ENCODE results near the gene PPP1CB. TPM values are rescaled to one million over a fixed set of nuclear protein-coding genes. Genes with fewer than 3 reads are reported as not detected.
"Not testable (repeated sequence)": the region's sequence is repeated elsewhere in the genome, so short reads cannot be mapped to it uniquely, and the experiment has no call there.

The PPP1CB gene
- total RNA-seq, 1 experiment from 2014 or later: 269 TPM

DNA sequence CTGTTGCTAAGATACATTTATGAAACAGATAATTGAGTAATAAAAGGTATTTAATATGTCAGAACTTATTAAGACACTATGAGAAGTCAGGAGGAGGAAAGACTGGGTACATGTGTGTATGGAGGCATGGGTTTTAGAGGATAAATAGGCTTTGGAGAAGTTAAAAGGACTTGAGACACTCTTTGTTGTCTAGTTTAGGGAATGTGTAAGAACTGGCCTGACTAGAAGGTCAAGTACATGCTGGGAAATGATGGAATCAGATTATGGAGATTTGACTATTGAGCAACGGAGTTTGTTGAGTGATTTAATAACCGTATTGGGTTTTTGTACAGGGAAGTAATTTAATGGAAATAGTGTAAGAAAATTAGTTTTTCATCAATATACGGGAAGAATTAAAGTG lies 30.8 kb downstream of the PPP1CB start:
- intact Hi-C loops (cut with micrococcal nuclease): no loop called here
- H3K4me3 Mint-ChIP-seq (ENCODE audit: unreplicated experiment): no peak overlapping the region
- no peaks in the 10 kb centered on the region for H3K9me3 Mint-ChIP-seq (ENCODE audit: unreplicated experiment)
- H3K36me3 Mint-ChIP-seq (ENCODE audit: insufficient read depth, unreplicated experiment): peaks cover 91% of the 10 kb centered on the region
- no peak for DNase-seq (ENCODE audit: unreplicated experiment)
- ChIA-PET POLR2A (no interaction called here), CTCF (interaction anchor here (0.8 to 1.1 kb wide), 2 partner anchors 17 to 214 kb away, joined by 3 read pairs; no protein-coding TSS in a partner anchor)
- H3K27me3 Mint-ChIP-seq (ENCODE audit: insufficient read depth, unreplicated experiment): no peaks in the 10 kb centered on the region
- peaks cover 5% of the 10 kb centered on the region for H3K4me1 Mint-ChIP-seq (ENCODE audit: insufficient read depth, unreplicated experiment)
- BruUV-seq (replicated peaks): no TSS peak
- H3K27ac Mint-ChIP-seq (ENCODE audit: low read depth, unreplicated experiment): peak overlapping the region; percentile 9
- TF ChIP-seq, protein P1, sequence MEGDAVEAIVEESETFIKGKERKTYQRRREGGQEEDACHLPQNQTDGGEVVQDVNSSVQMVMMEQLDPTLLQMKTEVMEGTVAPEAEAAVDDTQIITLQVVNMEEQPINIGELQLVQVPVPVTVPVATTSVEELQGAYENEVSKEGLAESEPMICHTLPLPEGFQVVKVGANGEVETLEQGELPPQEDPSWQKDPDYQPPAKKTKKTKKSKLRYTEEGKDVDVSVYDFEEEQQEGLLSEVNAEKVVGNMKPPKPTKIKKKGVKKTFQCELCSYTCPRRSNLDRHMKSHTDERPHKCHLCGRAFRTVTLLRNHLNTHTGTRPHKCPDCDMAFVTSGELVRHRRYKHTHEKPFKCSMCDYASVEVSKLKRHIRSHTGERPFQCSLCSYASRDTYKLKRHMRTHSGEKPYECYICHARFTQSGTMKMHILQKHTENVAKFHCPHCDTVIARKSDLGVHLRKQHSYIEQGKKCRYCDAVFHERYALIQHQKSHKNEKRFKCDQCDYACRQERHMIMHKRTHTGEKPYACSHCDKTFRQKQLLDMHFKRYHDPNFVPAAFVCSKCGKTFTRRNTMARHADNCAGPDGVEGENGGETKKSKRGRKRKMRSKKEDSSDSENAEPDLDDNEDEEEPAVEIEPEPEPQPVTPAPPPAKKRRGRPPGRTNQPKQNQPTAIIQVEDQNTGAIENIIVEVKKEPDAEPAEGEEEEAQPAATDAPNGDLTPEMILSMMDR (IDR thresholded peaks at IDR 0.05; ENCODE audit: unreplicated experiment): no peak

DNA sequence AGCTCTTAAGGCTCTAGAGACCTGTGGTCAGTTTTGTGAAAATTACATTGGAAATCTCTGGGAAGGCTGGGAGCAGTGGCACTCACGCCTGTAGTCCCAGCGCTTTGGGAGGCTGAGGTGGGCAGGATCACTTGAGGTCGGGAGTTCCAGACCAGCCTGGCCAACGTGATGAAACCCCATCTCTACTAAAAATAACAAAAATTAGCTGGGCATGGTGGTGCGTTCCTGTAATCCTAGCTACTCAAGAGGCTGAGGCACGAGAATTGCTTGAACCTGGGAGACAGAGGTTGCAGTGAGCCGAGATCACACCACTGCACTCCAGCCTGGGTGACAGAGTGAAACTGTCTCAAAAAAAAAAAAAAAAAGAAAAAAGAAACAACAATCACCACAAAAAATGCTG lies 32.9 kb downstream of the PPP1CB start:
- peaks cover 94% of the 10 kb centered on the region for H3K36me3 Mint-ChIP-seq (ENCODE audit: insufficient read depth, unreplicated experiment)
- ChIA-PET CTCF (interaction anchor here (1.2 kb wide), 2 partner anchors 15 to 19 kb away, joined by 4 to 8 read pairs; no protein-coding TSS in a partner anchor), POLR2A (interaction anchor here (0.6 to 0.7 kb wide), 2 partner anchors 20 to 25 kb away, joined by 3 read pairs; no protein-coding TSS in a partner anchor)
- BruUV-seq (replicated peaks); H3K4me1 Mint-ChIP-seq (ENCODE audit: insufficient read depth, unreplicated experiment); H3K9me3 Mint-ChIP-seq (ENCODE audit: unreplicated experiment); H3K27me3 Mint-ChIP-seq (ENCODE audit: insufficient read depth, unreplicated experiment); intact Hi-C loops (cut with micrococcal nuclease); H3K4me3 Mint-ChIP-seq (ENCODE audit: unreplicated experiment); H3K27ac Mint-ChIP-seq (ENCODE audit: low read depth, unreplicated experiment); DNase-seq (ENCODE audit: unreplicated experiment): not testable (repeated sequence)

DNA sequence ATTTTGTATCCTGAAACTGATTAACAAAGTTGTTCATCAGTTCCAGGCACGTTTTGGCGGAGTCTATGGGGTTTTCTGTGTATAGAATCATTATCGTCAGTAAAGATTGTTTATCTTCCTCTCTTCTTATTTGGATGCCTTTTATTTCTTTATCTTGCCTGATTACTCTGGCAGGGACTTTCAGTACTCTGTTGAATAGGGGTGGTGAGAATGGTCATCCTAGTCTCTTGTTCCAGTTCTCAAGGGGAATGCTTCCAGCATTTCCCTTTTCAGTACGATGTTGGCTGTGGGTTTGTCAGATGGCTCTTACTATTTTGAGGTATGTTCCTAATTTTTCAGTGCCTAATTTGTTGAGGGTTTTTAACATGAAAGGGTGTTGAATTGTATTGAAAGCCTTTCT lies 45.0 kb downstream of the PPP1CB start:
- no peak overlapping the region for H3K27ac Mint-ChIP-seq (ENCODE audit: low read depth, unreplicated experiment)
- peaks cover 96% of the 10 kb centered on the region for H3K36me3 Mint-ChIP-seq (ENCODE audit: insufficient read depth, unreplicated experiment)
- H3K9me3 Mint-ChIP-seq (ENCODE audit: unreplicated experiment): no peaks in the 10 kb centered on the region
- H3K4me1 Mint-ChIP-seq (ENCODE audit: insufficient read depth, unreplicated experiment): peaks cover 17% of the 10 kb centered on the region
- intact Hi-C loops (cut with micrococcal nuclease): no loop called here
- DNase-seq (ENCODE audit: unreplicated experiment): no peak
- TF ChIP-seq, protein P1 (IDR thresholded peaks at IDR 0.05; ENCODE audit: unreplicated experiment): no peak
- H3K4me3 Mint-ChIP-seq (ENCODE audit: unreplicated experiment): no peak overlapping the region
- no TSS peak for BruUV-seq (replicated peaks)
- CTCF ChIA-PET: interaction anchor here (0.6 kb wide), 1 partner anchor 401 kb away, joined by 3 read pairs; no protein-coding TSS in a partner anchor
- POLR2A ChIA-PET: interaction anchor here (0.7 kb wide), 1 partner anchor 212 kb away, joined by 3 read pairs; no protein-coding TSS in a partner anchor
- H3K27me3 Mint-ChIP-seq (ENCODE audit: insufficient read depth, unreplicated experiment): no peaks in the 10 kb centered on the region

DNA sequence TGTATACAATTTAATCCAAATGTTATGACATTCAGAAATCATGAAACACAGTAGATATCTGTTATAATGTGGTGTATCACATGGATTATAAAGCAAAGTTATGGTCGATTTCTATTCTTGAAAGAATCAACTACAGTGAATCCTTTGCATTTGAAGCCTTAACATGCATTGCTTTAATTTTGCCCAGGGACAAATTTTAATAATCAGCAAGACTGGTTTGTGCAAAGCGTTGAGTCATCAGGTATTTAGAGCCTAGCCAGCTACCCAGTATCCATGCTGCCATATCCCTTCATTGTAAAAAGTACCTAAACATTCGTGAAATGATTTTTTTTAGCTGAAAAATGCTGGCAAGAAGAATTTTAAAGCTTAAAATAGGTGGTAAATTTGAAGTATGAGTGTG lies 50.1 kb downstream of the PPP1CB start:
- peaks cover 26% of the 10 kb centered on the region for H3K4me1 Mint-ChIP-seq (ENCODE audit: insufficient read depth, unreplicated experiment)
- H3K27me3 Mint-ChIP-seq (ENCODE audit: insufficient read depth, unreplicated experiment): no peaks in the 10 kb centered on the region
- ChIA-PET POLR2A (interaction anchor here (0.8 to 2.3 kb wide), 6 partner anchors 9 to 218 kb away, joined by 3 to 9 read pairs (median 4); no protein-coding TSS in a partner anchor), CTCF (interaction anchor here (1.1 to 2.4 kb wide), 2 partner anchors 19 to 207 kb away, joined by 4 to 8 read pairs; no protein-coding TSS in a partner anchor)
- DNase-seq (ENCODE audit: unreplicated experiment): peak; percentile 53
- H3K36me3 Mint-ChIP-seq (ENCODE audit: insufficient read depth, unreplicated experiment): peaks cover 98% of the 10 kb centered on the region
- no peak overlapping the region for H3K4me3 Mint-ChIP-seq (ENCODE audit: unreplicated experiment)
- no peaks in the 10 kb centered on the region for H3K9me3 Mint-ChIP-seq (ENCODE audit: unreplicated experiment)
- BruUV-seq (replicated peaks): no TSS peak
- H3K27ac Mint-ChIP-seq (ENCODE audit: low read depth, unreplicated experiment): peak overlapping the region; percentile 59
- TF ChIP-seq, protein P1 (IDR thresholded peaks at IDR 0.05; ENCODE audit: unreplicated experiment): no peak
- intact Hi-C loops (cut with micrococcal nuclease): no loop called here

Data from MCF 10A (cell line).